Prostate gland (tissue), 2 donors: ENCODE results near the gene RGL1. TPM values are rescaled to one million over a fixed set of nuclear protein-coding genes. Genes with fewer than 3 reads are reported as not detected.

Source experiments
- DNase-seq: peaks from one replicate; pipeline ENCODE4 v3.0.0-alpha.2; 2019; ENCODE audit warnings: low spot score
- H3K27ac ChIP-seq, 2 donors: fragments of 200-600 bp; sonication (generic); 2 replicates each; pipeline ENCODE4 v1.5.1; 2017 to 2019
- H3K27me3 ChIP-seq: fragments of 200-600 bp; sonication (generic); replicated peaks from 2 replicates; pipeline ENCODE4 v1.5.1; 2019; ENCODE audit not compliant: insufficient read depth
- H3K36me3 ChIP-seq, 2 donors: fragments of 200-600 bp; sonication (generic); 1 replicate in 1 of 2; 2 replicates in 1 of 2; pipeline versions ENCODE4 v1.5.1 to v1.8.1; 2017 to 2019
- H3K4me1 ChIP-seq: fragments of 200-600 bp; sonication (generic); replicated peaks from 2 replicates; pipeline ENCODE4 v1.5.1; 2019
- H3K4me3 ChIP-seq, 2 donors: fragments of 200-600 bp; sonication (generic); 2 replicates each; pipeline ENCODE4 v1.5.1; 2017 to 2019
- H3K9me3 ChIP-seq: fragments of 200-600 bp; sonication (generic); 2 replicates; pipeline ENCODE4 v1.5.1; 2017
- CTCF ChIP-seq, 4 experiments: fragments of 200-600 bp in 2 of 4; fragments of 450-650 bp in 2 of 4; sonication (generic) in 2 of 4; IDR thresholded peaks; 1 replicate in 3 of 4; 2 replicates in 1 of 4; pipeline ENCODE4 v1.5.1; 2016 to 2019; ENCODE audit warnings: antibody characterized with exemption in 4 of 4, mild to moderate bottlenecking in 2 of 4, moderate library complexity in 2 of 4
- POLR2A ChIP-seq: fragments of 450-650 bp; IDR thresholded peaks from one replicate; pipeline ENCODE4 v1.6.1; 2016; ENCODE audit warnings: antibody characterized with exemption, mild to moderate bottlenecking
- POLR2AphosphoS5 ChIP-seq: sonication (generic); formaldehyde crosslinking; IDR thresholded peaks from one replicate; pipeline ENCODE4 v1.6.1; 2017; ENCODE audit warnings: antibody characterized with exemption
- WGBS: methylation state at CpG from one replicate; pipeline ENCODE4 v1.1.5; 2018; 5-methylcytosine and 5-hydroxymethylcytosine counted together
- intact Hi-C: fragments of 100-400 bp; cut with DNase I; formaldehyde crosslinking; loops from one replicate; pipeline ENCODE4 v1.14.2; 2022
- total RNA-seq, 2 donors: library from RNA; depleted of rRNA; stranded (reverse); fragments of >200 nt; gene quantifications; one replicate each; pipeline ENCODE4 v1.1.0, GENCODE V29; 2016

RGL1 gene
- total RNA-seq, 2 donors from 2014 or later, result 11.1 to 49.6 TPM

GRCh38 chr1:183905508-183906113 lies 100.7 kb downstream of the RGL1 start:
- Histone ChIP-seq H3K4me3 (no peak overlapping the region), H3K9me3 (no peaks in the 10 kb centered on the region), H3K27ac (no peak overlapping the region), H3K4me1 (no peaks in the 10 kb centered on the region), H3K36me3 (peaks cover 0 to 5% of the 10 kb centered on the region in 2 donors), H3K27me3 (no peaks in the 10 kb centered on the region)
- intact Hi-C loops, result no loop called here
- DNase-seq, result no peak
- WGBS, result 82% methylated on average over 6 of the region's 6 CpGs
- no peak for TF ChIP-seq POLR2A
- no peak for TF ChIP-seq POLR2AphosphoS5
- TF ChIP-seq CTCF (IDR thresholded peaks at IDR 0.05), result no peak

- Histone ChIP-seq H3K9me3 (no peaks in the 10 kb centered on the region), H3K27me3 (no peaks in the 10 kb centered on the region), H3K4me3 (no peak overlapping the region), H3K27ac (no peak overlapping the region), H3K4me1 (no peaks in the 10 kb centered on the region), H3K36me3 (peaks cover 0 to 5% of the 10 kb centered on the region in 2 donors)
- WGBS, result 87% methylated on average over 4 of the region's 4 CpGs
- no peak for DNase-seq
- intact Hi-C loops, result no loop called here
- TF ChIP-seq CTCF (IDR thresholded peaks at IDR 0.05), result no peak
- no peak for TF ChIP-seq POLR2A
- TF ChIP-seq POLR2AphosphoS5, result no peak
These were observed 102.2 kb downstream of the RGL1 start for GRCh38 chr1:183907070-183907469.

- no peak overlapping the region for H3K27ac ChIP-seq
- intact Hi-C loops, result no loop called here
- 97% methylated on average over 4 of the region's 4 CpGs for WGBS
- H3K36me3 ChIP-seq, result peaks cover 0 to 5% of the 10 kb centered on the region in 2 donors
- no peak overlapping the region for H3K4me3 ChIP-seq
- no peaks in the 10 kb centered on the region for H3K9me3 ChIP-seq
- no peaks in the 10 kb centered on the region for H3K27me3 ChIP-seq
- DNase-seq, result no peak
- no peaks in the 10 kb centered on the region for H3K4me1 ChIP-seq
- TF ChIP-seq CTCF (IDR thresholded peaks at IDR 0.05), result no peak
- no peak for TF ChIP-seq POLR2AphosphoS5
- no peak for TF ChIP-seq POLR2A
These were observed 103.2 kb downstream of the RGL1 start for GRCh38 chr1:183908079-183908478.

- Histone ChIP-seq H3K4me3 (no peak overlapping the region), H3K36me3 (peaks cover 0 to 5% of the 10 kb centered on the region in 2 donors), H3K27me3 (no peaks in the 10 kb centered on the region), H3K9me3 (no peaks in the 10 kb centered on the region), H3K4me1 (no peaks in the 10 kb centered on the region), H3K27ac (no peak overlapping the region)
- WGBS, result 98% methylated on average over 7 of the region's 7 CpGs
- intact Hi-C loops, result loop anchor here (10.0 kb wide), 1 partner anchor 435 kb away; the partner anchor contains the start of gene SMG7
- DNase-seq, result no peak
- TF ChIP-seq POLR2A (no peak), CTCF (IDR thresholded peaks at IDR 0.05) (no peak), POLR2AphosphoS5 (no peak)
These were observed 104.8 kb downstream of the RGL1 start for GRCh38 chr1:183909672-183910071.

GRCh38 chr1:183910845-183911244 lies 105.9 kb downstream of the RGL1 start:
- Histone ChIP-seq H3K27ac (no peak overlapping the region), H3K27me3 (no peaks in the 10 kb centered on the region), H3K4me1 (peaks cover 4% of the 10 kb centered on the region), H3K4me3 (no peak overlapping the region), H3K9me3 (no peaks in the 10 kb centered on the region), H3K36me3 (peaks cover 0 to 5% of the 10 kb centered on the region in 2 donors)
- TF ChIP-seq CTCF (IDR thresholded peaks at IDR 0.05) (no peak), POLR2A (no peak), POLR2AphosphoS5 (no peak)
- DNase-seq, result no peak
- intact Hi-C loops, result loop anchor here (10.0 kb wide), 1 partner anchor 436 kb away; the partner anchor contains the start of gene SMG7
- 88% methylated on average over 4 of the region's 4 CpGs for WGBS
